ENCODE results near the gene ZNF44.
"Not testable (repeated sequence)": the region's sequence is repeated elsewhere in the genome, so short reads cannot be mapped to it uniquely, and the experiment has no call there.

The ZNF44 gene

GRCh38 chr19:12314553-12314952 is 19.9 kb upstream of the ZNF44 start:
- no peak for TF ChIP-seq CTCF (IDR thresholded peaks at IDR 0.05; ENCODE audit: borderline replicate concordance, insufficient read depth, low read depth, low read length)
- no peak overlapping the region for H3K4me3 ChIP-seq (ENCODE audit: low read depth, low read length)

GRCh38 chr19:12308891-12309290 is 14.2 kb upstream of the ZNF44 start:
- not testable (repeated sequence) for H3K4me3 ChIP-seq (ENCODE audit: low read depth, low read length)

GRCh38 chr19:12295191-12295590 is 508 bp upstream of the ZNF44 start:
- peak overlapping the region; percentile 96 for H3K4me3 ChIP-seq (ENCODE audit: low read depth, low read length)
- no peak for TF ChIP-seq CTCF (IDR thresholded peaks at IDR 0.05; ENCODE audit: borderline replicate concordance, insufficient read depth, low read depth, low read length)

GRCh38 chr19:12293777-12294248 is 870 bp downstream of the ZNF44 start:
- H3K4me3 ChIP-seq (ENCODE audit: low read depth, low read length), result peak overlapping the region; percentile 96
- TF ChIP-seq CTCF (IDR thresholded peaks at IDR 0.05; ENCODE audit: borderline replicate concordance, insufficient read depth, low read depth, low read length), result no peak

- TF ChIP-seq CTCF (IDR thresholded peaks at IDR 0.05; ENCODE audit: borderline replicate concordance, insufficient read depth, low read depth, low read length), result no peak
- no peak overlapping the region for H3K4me3 ChIP-seq (ENCODE audit: low read depth, low read length)
These were observed 5.0 kb downstream of the ZNF44 start for GRCh38 chr19:12289790-12290065.

- no peak overlapping the region for H3K4me3 ChIP-seq (ENCODE audit: low read depth, low read length)
- TF ChIP-seq CTCF (IDR thresholded peaks at IDR 0.05; ENCODE audit: borderline replicate concordance, insufficient read depth, low read depth, low read length), result no peak
These were observed 6.7 kb downstream of the ZNF44 start for GRCh38 chr19:12287958-12288500.

GRCh38 chr19:12284631-12285030 is 10.1 kb downstream of the ZNF44 start:
- no peak overlapping the region for H3K4me3 ChIP-seq (ENCODE audit: low read depth, low read length)
- TF ChIP-seq CTCF (IDR thresholded peaks at IDR 0.05; ENCODE audit: borderline replicate concordance, insufficient read depth, low read depth, low read length), result no peak

- TF ChIP-seq CTCF (IDR thresholded peaks at IDR 0.05; ENCODE audit: borderline replicate concordance, insufficient read depth, low read depth, low read length), result no peak
- no peak overlapping the region for H3K4me3 ChIP-seq (ENCODE audit: low read depth, low read length)
These were observed 10.5 kb downstream of the ZNF44 start for GRCh38 chr19:12284226-12284625.
